Airway epithelial cell (primary cell): ENCODE measurements around the gene HMOX2. TPM values are rescaled to one million over a fixed set of nuclear protein-coding genes. Genes with fewer than 3 reads are reported as not detected.

ENCODE experiments used
- total RNA-seq: library from RNA; depleted of rRNA; stranded (reverse); fragments of >200 nt; gene quantifications from 2 replicates; pipeline ENCODE4 v1.2.3, GENCODE V29; 2015

Gene HMOX2
- total RNA-seq, result 124 and 131 TPM in 2 replicates

DNA sequence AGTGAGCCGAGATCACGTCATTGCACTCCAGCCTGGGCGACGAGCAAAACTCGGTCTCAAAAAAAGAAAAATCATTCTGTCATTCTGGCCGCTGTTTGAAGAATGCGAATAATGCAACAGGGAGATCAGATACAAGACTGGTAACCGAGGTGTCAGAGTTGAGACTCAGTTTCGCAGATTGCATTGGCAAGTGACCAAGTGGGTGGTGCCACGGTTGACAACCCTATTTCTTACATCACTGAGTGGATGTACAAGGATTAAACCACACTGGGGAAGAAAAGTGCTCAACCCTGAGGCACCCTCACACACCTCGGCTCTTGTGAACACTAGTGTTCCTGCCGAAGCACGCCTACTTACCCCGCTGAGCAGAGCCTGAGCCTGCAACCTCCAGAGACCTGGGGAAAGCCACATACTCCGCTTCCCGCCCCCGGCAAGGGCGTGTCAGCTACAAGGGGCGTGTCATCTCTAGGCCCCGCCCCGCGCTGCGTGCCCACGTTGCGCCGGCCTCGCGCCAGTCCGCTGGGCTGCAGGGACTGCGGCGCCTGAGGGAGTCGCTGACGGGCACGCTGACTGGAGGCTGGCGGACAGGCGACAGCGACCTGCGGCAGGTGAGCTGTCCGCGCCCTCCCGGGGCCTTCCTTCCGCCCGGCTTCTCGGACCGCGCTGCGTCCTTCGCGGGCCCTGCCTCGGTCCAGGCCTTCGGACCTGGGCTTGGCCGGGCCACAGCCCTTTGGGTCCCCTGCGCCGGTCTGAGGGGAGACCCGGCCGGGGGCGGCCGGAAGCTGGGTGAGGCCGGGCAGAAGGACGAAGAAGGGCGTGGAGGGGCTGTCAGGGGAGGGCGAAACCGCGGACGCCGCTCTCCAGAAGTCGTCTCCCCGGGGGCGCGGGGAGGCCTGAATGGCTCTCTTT lies at the start of gene HMOX2:
Gene HMOX2 (plus strand): TSS at position 519 of the 909 bp plus-strand sequence. CDS start 29,127 bp downstream, outside the sequence.

GRCh38 chr16:4474192-4474961 lies 1.8 kb upstream of the HMOX2 start, which contains the start of gene NMRAL1:
Gene NMRAL1, minus strand, starts transcription at chr16:4474625. Its CDS starts 493 bp downstream, at chr16:4474132.

DNA sequence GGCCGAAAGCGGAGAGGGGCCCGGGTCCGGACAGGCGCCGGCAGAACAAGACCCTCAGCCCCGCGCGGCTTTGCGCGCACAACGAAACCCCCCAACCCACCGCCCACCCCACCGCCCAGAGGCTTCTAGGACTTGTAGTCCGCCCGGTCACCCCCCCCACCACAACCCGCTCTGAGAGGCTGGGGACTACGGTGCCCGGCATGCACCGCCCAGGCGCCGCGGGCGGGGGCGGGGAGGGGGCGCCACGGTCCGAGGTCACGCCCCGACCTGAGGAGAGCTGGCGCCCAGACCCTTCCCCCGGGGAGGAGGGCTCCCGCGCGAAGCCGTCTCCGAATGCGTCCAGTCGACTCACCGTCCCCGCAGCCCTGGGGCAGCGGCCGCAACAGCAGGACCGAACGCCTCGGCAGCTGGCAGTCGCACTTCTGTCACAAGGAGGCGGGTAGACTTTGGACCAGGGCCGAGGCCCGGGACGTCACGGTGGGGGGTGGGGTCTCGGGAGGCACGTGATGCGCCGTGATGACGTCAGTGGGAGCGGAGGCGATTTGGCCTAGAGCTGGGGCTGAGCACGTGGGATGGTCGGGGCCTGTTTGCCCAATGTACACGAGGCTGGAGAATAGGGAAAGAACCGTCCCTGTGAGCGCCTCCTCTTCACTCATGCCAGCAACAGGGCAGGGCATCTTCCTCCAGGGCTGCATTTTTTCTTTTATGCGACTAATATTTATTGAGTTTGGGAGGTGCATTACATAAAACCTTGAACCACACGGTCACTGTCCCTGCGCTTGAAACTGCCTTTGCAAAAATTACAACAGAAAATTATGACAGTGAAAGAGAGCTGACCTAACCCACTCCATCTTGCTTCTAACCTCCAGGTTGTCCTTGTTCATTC lies 62.4 kb downstream of the HMOX2 start, which contains the start of gene CDIP1:
Gene CDIP1 (minus strand): TSS at position 424 of the 886 bp plus-strand sequence. CDS start 24,643 bp downstream, outside the sequence.

GRCh38 chr16:4556112-4556511 lies 79.9 kb downstream of the HMOX2 start, which contains the start of gene C16orf96:
Gene C16orf96, plus strand, starts transcription at chr16:4556340. Its CDS starts 150 bp downstream, at chr16:4556490.

Other genes starting within 250 kb of the HMOX2 start
- not detected in 2 replicates for gene SRL, start 234.3 kb upstream of the HMOX2 start, total RNA-seq
- 10.5 and 17.1 TPM in 2 replicates for gene TFAP4, start 203.4 kb upstream of the HMOX2 start, total RNA-seq
- gene GLIS2, start 160.3 kb upstream of the HMOX2 start, total RNA-seq, result 2.1 and 3.2 TPM in 2 replicates
- gene PAM16, start 125.1 kb upstream of the HMOX2 start, total RNA-seq, result 50.7 and 59.3 TPM in 2 replicates
- 15.0 and 18.3 TPM in 2 replicates for gene VASN, start 104.5 kb upstream of the HMOX2 start, total RNA-seq
- 12.4 and 19.3 TPM in 2 replicates for gene CORO7, start 59.8 kb upstream of the HMOX2 start, total RNA-seq
- gene DNAJA3, start 50.5 kb upstream of the HMOX2 start, total RNA-seq, result 37.9 and 50.9 TPM in 2 replicates
- 92.7 and 124 TPM in 2 replicates for gene NMRAL1, start 1.8 kb upstream of the HMOX2 start, total RNA-seq
- 28.5 and 30.5 TPM in 2 replicates for gene CDIP1, start 62.4 kb downstream of the HMOX2 start, total RNA-seq
- gene C16orf96, start 79.9 kb downstream of the HMOX2 start, total RNA-seq, result not detected in 2 replicates
- 8.1 and 13.3 TPM in 2 replicates for gene UBALD1, start 138.5 kb downstream of the HMOX2 start, total RNA-seq
- 17.9 and 23.7 TPM in 2 replicates for gene MGRN1, start 148.4 kb downstream of the HMOX2 start, total RNA-seq
- gene NUDT16L1, start 217.2 kb downstream of the HMOX2 start, total RNA-seq, result 43.3 and 63.4 TPM in 2 replicates